Eye (tissue), 1 donor: ENCODE data around the gene ATG9B.

Source experiments
- DNase-seq: peaks from one replicate; pipeline ENCODE4 v3.0.0-alpha.2; 2015

The ATG9B gene

GRCh38 chr7:151024435-151025056 lies at the start of gene ATG9B:
Gene ATG9B (minus strand): TSS chr7:151024494. CDS start chr7:151024423, 71 bp downstream.
- no peak for DNase-seq

GRCh38 chr7:151073990-151074389 lies 49.7 kb upstream of the ATG9B start:
- DNase-seq = no peak

GRCh38 chr7:151071032-151071866 lies 47.0 kb upstream of the ATG9B start:
- DNase-seq = no peak

- DNase-seq = no peak
These were observed 46.3 kb upstream of the ATG9B start for GRCh38 chr7:151070574-151070960.

- no peak for DNase-seq
These were observed 45.7 kb upstream of the ATG9B start for GRCh38 chr7:151069841-151070573.

GRCh38 chr7:151068069-151068773 lies 43.9 kb upstream of the ATG9B start:
- no peak for DNase-seq

GRCh38 chr7:151066273-151066974 lies 42.1 kb upstream of the ATG9B start:
- DNase-seq = no peak

GRCh38 chr7:151065516-151065915 lies 41.2 kb upstream of the ATG9B start:
- no peak for DNase-seq

- DNase-seq = no peak
These were observed 40.7 kb upstream of the ATG9B start for GRCh38 chr7:151064993-151065392.

GRCh38 chr7:151064454-151064853 lies 40.2 kb upstream of the ATG9B start:
- DNase-seq = no peak

GRCh38 chr7:151063212-151063561 lies 38.9 kb upstream of the ATG9B start:
- no peak for DNase-seq

GRCh38 chr7:151062399-151063211 lies 38.3 kb upstream of the ATG9B start:
- peak; percentile 87 for DNase-seq

GRCh38 chr7:151062111-151062398 lies 37.8 kb upstream of the ATG9B start:
- no peak for DNase-seq

- DNase-seq = no peak
These were observed 37.2 kb upstream of the ATG9B start for GRCh38 chr7:151061213-151062110.

- DNase-seq = peak; percentile 64
These were observed 36.3 kb upstream of the ATG9B start for GRCh38 chr7:151060416-151061212.

GRCh38 chr7:151060113-151060415 lies 35.8 kb upstream of the ATG9B start:
- DNase-seq = no peak

GRCh38 chr7:151059367-151060112 lies 35.2 kb upstream of the ATG9B start, which contains the start of gene SLC4A2:
Gene SLC4A2 (plus strand): TSS chr7:151059589. CDS start chr7:151061988, 2,399 bp downstream.
- peak; percentile 89 for DNase-seq

GRCh38 chr7:151058781-151059366 lies 34.6 kb upstream of the ATG9B start:
- DNase-seq = no peak
